Stimulated activated CD8-positive, alpha-beta memory T cell treated with anti-CD3 and anti-CD28 coated beads, Interleukin-7, amount 100 ng/mL, for 24 hours (primary cell): ENCODE results near the gene PMP22.

Experiments used
- DNase-seq: peaks from one replicate; pipeline ENCODE4 v3.0.0-alpha.2; 2020; ENCODE audit warnings: low read depth

PMP22 gene

GRCh38 chr17:15265131-15265530 lies at the start of gene PMP22:
PMP22 (minus strand) TSS chr17:15265326; CDS start chr17:15260727, 4,599 bp downstream.
- no peak for DNase-seq

DNA sequence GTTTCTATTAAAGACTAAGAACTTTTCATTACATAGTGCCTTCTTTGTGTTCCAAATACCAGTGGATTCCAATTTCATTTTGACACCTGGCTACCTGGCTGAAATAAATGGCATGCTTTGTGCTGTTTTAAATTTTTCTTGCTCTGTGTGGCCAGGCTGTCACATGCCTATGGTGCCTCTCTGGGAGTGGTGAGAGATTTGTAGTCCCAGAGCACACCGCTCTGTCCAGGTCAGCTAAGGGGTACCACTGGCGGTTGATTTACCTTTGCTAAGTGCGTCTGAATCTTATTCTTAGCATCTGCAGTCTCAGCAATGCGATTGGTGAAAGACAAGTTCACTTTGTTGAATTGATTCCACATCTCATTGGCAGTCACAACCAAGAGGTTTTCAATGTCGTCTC lies 46.9 kb upstream of the PMP22 start:
- DNase-seq: no peak

DNA sequence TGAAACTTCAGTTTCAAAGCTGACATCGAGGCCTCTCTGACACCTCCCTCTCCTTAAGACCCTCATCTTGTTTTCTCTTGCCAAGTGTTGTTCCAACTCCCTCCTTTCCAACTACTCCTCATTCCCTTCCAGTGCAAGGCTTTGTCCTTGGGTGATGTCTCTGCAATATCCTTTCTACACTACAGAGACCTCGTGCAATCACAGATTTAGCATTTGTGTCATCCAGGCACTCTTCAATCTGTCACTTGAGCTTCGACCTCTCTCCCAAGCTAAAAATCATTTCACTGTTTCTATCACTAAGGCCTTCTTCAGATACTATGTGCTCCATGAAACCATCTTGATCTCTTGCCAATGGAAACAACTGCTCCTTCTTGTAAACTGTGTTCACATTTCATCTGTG lies 44.7 kb upstream of the PMP22 start:
- DNase-seq: no peak

DNA sequence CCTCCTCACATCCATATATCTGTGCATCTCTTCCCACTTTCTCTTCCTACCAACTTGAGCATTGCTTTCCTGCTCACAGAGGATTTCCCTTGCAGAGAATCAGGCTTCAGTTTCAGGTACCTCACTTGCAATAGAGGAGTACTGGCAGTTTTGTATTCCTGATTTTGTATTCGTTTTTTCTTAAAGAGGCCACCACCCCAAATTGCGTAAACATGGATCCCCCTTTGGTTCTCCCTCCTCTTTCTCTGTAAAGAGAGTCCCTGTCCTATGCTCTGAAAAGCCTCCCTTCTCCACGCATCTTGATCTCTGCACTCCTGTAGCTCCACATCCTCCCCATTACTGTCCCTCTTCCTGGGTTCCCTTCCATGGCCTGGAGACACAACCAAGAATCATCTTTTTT lies 44.1 kb upstream of the PMP22 start:
- DNase-seq: no peak

DNA sequence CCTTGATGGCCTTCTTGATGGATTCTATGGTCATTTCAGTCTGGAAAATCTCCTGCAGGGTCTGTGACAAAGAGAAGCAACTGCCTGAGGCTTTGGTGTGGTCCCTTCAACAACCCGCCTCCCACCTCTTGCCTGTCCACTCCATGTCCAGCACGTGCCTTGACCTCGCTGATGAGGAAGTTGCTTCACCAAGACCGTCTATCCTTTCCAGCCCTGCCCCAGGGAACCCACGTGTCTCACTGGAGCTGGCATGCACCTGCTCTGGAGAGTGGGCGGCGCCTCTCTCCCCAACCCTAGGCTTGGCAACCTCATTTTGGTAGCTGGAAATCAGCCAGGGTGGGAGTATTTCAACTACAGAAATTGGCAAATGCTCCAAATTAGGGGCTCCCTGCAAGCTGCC lies 43.6 kb upstream of the PMP22 start:
- DNase-seq: no peak

- DNase-seq: no peak
Measured at GRCh38 chr17:15307710-15308111, 42.6 kb upstream of the PMP22 start.

DNA sequence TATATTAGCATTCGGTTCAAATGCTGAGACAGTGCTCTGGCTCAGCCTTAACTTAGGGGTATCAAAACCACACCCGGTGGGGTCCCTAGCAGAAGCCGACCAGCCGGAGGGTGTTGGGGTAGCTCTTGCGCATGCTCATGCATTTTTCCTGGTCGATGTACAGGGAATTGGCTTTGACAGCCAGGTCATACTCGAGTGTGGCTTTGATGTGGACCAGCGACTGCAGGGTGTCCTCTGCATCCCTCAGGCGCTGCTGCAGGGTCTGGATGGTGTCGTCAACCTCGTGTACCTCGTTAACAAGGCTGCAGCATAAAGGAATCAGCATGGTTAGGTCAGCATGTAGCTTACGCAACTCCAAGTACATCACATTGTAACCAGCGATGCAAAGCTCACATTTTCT lies 38.7 kb upstream of the PMP22 start:
- DNase-seq: no peak

- DNase-seq: no peak
Measured at GRCh38 chr17:15303268-15303667, 38.1 kb upstream of the PMP22 start.

GRCh38 chr17:15301845-15302244 lies 36.7 kb upstream of the PMP22 start:
- no peak for DNase-seq

DNA sequence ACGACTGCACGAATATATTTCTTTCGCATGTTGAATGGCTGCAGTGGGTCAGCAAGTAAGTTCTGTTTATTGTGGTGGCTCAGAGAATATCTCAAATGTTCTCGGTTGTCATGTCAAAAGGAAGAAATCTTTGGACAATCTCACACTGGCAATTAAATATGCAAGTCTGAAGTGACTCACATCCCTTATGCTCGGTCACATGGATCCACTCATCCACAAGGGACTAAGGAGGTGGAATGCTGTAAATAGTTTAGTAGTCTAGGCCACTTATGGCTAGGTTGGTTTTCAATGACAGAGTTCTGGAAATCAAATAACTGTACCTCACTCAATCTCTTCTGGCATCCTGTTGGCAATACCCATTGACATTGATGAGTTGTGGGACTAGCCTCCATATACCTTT lies 33.0 kb upstream of the PMP22 start:
- DNase-seq: no peak

- DNase-seq: no peak
Measured at GRCh38 chr17:15293558-15293957, 28.4 kb upstream of the PMP22 start.

- DNase-seq: no peak
Measured at GRCh38 chr17:15291674-15292361, 26.7 kb upstream of the PMP22 start.

DNA sequence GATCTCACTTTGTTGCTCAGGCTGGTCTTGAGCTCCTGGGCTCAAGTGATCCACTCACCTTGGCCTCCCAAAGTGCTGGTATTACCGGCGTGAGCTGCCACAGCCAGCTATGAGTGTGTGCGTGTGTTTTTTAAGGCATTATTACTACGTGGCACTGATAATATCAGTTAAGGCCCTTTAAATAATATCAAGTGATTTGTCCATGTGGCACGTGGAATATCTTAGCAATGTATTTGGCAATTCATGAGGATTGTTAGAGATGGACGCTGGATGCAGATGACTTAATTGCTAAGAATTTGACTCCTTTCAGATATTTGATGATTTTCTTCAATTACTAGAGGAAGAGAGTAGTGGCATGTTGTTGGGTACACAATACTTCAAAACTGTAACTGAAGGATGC lies 25.5 kb upstream of the PMP22 start:
- DNase-seq: no peak

GRCh38 chr17:15289285-15290183 lies 24.4 kb upstream of the PMP22 start:
- no peak for DNase-seq

GRCh38 chr17:15288859-15289258 lies 23.7 kb upstream of the PMP22 start:
- no peak for DNase-seq

DNA sequence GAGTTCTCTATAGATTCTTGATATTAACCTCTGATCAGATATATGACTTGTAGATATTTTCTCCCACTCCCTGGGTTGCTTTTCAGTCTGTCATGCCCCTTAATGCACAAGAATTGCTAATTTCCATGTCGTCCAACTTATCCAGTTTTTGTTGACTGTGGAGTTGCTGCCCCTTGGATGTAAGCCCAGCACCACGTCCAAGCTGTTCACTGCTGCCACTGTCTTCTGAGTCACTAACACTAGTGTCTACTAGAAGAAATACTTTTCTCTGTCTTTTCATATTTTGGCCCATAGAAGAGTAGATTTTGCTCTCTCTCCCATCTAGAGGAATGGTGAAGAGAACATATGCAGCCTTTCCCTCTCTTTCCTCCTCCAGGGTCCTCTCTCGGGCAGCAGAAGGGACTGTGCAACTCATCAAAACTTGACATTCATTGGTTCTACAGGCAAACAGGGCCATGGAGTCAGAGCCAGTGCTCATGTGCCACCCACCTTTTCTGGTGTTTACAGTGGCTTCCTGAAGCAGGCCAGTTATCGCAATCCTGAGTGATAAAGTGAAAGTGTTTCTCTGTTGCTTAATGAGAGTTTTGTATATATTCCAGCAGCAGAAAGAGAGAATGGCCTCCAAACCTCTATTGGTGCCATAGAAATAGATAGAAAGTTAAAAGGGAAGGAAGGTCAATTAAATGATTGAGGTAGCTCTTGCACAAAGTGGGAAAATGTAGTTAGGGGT lies 22.6 kb upstream of the PMP22 start:
- DNase-seq: no peak

DNA sequence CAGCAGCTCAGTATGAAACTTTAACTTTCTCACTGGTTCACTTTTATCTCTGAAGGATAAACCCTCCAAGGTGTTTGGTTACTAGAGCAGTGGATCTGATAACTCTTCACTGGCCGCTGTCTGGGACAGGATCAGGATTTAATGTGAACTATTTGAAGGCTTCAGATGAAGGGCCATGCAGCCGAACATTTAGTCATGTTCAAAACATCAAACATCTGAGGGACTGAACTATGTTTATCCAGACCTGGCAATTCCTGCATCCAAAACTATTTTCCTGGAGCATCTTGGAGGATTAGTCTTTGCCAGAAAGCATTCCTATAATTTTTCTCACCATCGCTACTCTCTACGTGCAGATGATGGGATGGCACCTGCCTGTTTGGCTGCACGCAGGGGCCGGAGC lies 20.3 kb upstream of the PMP22 start:
- DNase-seq: no peak

GRCh38 chr17:15284537-15284936 lies 19.4 kb upstream of the PMP22 start:
- DNase-seq: no peak

- DNase-seq: no peak
Measured at GRCh38 chr17:15284107-15284506, 19.0 kb upstream of the PMP22 start.

- no peak for DNase-seq
Measured at GRCh38 chr17:15281909-15282308, 16.8 kb upstream of the PMP22 start.

DNA sequence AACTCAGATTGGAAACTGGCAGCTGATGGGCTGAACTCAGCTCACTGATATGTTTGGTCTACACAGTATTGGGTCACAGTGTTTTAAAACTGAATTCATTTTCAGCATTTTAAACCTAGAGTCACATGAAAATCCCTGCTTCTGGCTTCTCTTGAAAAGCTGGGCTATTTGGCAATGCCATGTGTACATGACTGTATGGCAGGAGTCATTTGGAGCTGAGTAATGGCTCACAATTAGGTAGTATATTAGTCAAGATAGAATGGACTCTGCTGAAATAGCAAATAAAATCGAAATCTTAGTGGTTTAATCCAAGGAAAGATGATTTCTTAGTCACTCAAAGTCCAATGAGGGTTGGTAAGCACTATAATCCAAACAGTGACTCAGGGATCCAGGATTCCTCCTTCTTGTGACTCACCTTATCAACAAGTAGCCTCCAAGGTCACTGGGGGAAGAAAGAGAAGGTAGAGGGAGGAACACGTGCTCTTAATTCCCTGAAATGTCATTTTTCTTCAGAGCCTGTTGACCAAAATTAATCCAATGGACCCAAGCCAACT lies 13.9 kb upstream of the PMP22 start:
- DNase-seq: no peak

- no peak for DNase-seq
Measured at GRCh38 chr17:15278380-15278779, 13.3 kb upstream of the PMP22 start.

DNA sequence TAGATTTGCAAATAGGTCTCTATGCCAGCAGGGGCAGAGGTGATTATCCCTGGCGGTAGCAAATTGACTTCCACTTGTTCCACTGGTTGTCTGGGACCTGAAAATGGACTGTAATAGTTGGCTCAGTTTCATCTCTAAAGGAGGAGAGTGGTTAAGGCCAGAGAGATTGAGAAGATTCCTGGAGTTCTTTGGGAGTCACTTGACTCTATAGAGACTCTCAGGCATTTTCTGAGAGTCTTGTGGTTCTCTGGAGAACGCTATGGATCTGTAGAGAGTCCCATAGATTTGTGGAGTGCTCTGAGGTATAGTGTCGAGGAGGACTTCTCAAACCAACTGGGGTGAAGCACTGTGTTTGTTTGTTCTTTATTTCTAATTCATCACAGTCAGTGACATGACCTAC lies 8.9 kb upstream of the PMP22 start:
- DNase-seq: no peak
